ENCODE results near the gene LEAP2. TPM values are rescaled to one million over a fixed set of nuclear protein-coding genes. Genes with fewer than 3 reads are reported as not detected.
A peak's percentile ranks its signal among the peaks of the same experiment; 100 is the strongest.

LEAP2 gene
- total RNA-seq, 1 donor from 2014 or later: 0.27 TPM

GRCh38 chr5:132826424-132827082 is 46.9 kb upstream of the LEAP2 start:
- no peak overlapping the region for H3K27ac Mint-ChIP-seq (ENCODE audit: unreplicated experiment)
- peaks cover 14% of the 10 kb centered on the region for H4K20me1 ChIP-seq (ENCODE audit: insufficient read depth, low read length)
- H3K4me1 ChIP-seq (ENCODE audit: insufficient read depth, low read length): peaks cover 6% of the 10 kb centered on the region
- peaks cover 15% of the 10 kb centered on the region for H3K36me3 Mint-ChIP-seq (ENCODE audit: low read depth, unreplicated experiment)
- H3K4me1 Mint-ChIP-seq (ENCODE audit: low read depth, unreplicated experiment): peaks cover 5% of the 10 kb centered on the region
- H3K9me3 Mint-ChIP-seq (ENCODE audit: unreplicated experiment): no peaks in the 10 kb centered on the region
- H3K27ac ChIP-seq (ENCODE audit: low read depth, low read length): no peak overlapping the region
- TF ChIP-seq CTCF (IDR thresholded peaks at IDR 0.05; ENCODE audit: insufficient read depth, low read depth, low read length) (no peak), EZH2 (IDR thresholded peaks at IDR 0.05; ENCODE audit: insufficient read depth, low read length) (no peak)
- H3K4me3 ChIP-seq (ENCODE audit: insufficient read depth, low read depth, low read length): no peak overlapping the region
- no peaks in the 10 kb centered on the region for H3K36me3 ChIP-seq (ENCODE audit: insufficient read depth, low read length)
- H3K9ac ChIP-seq (ENCODE audit: low read length): no peak overlapping the region
- DNase-seq (ENCODE audit: low read depth): no peak
- peak overlapping the region; percentile 63 for H2AFZ ChIP-seq (ENCODE audit: low read depth, low read length)
- H3K9me3 ChIP-seq (ENCODE audit: insufficient read depth, low read depth, low read length): no peaks in the 10 kb centered on the region
- no peak for FAIRE-seq
- H3K4me2 ChIP-seq (ENCODE audit: low read length): peak overlapping the region; percentile 77
- no peaks in the 10 kb centered on the region for H3K27me3 ChIP-seq (ENCODE audit: insufficient read depth, low read length)
- H3K27me3 Mint-ChIP-seq (ENCODE audit: low read depth, unreplicated experiment): peaks cover 35% of the 10 kb centered on the region
- no peak overlapping the region for H3K4me3 Mint-ChIP-seq (ENCODE audit: unreplicated experiment)
- H3K79me2 ChIP-seq (ENCODE audit: insufficient read depth, low read length): no peaks in the 10 kb centered on the region

DNA sequence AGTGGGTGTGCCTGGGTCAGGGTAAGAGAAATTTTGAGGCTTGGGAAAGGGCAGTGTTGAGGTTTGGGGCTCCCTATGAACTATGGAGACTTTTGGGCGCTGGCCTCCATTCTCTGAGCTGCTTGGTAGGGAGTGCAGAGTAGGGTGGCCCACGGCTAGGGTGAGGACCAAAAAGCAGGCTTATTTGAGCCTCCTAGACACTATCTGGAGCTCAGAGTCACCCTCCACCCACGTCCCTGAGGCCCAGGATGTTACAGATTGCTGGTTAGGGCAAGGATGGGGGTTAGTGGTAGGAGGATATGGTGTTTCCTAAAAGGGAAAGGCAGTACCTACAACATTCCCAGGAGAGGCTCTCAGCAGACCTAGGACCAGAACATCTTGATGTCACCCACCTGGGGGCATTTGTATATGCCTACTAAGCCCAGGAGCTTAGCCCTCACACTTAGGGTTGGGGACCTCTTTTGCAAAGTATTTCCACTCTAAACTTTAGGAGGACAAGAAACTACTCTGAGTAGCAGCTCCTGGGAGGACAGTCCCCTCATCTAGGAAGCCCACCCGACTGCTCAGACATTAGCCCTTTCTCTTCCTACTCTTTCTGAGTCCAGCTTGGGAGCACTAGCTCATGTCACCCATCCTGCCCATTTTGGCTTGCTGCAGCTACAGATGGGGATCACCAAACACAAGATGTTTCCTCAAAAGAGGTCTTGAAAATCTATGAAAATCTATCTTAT is 45.4 kb upstream of the LEAP2 start:
- Histone ChIP-seq H3K4me2 (ENCODE audit: low read length) (no peak overlapping the region), H3K9ac (ENCODE audit: low read length) (no peak overlapping the region), H3K4me1 (ENCODE audit: insufficient read depth, low read length) (no peaks in the 10 kb centered on the region), H3K27me3 (ENCODE audit: insufficient read depth, low read length) (no peaks in the 10 kb centered on the region), H3K9me3 (ENCODE audit: insufficient read depth, low read depth, low read length) (no peaks in the 10 kb centered on the region), H3K79me2 (ENCODE audit: insufficient read depth, low read length) (no peaks in the 10 kb centered on the region), H4K20me1 (ENCODE audit: insufficient read depth, low read length) (peaks cover 14% of the 10 kb centered on the region), H3K4me3 (ENCODE audit: insufficient read depth, low read depth, low read length) (no peak overlapping the region), H3K36me3 (ENCODE audit: insufficient read depth, low read length) (no peaks in the 10 kb centered on the region), H2AFZ (ENCODE audit: low read depth, low read length) (no peak overlapping the region), H3K27ac (ENCODE audit: low read depth, low read length) (no peak overlapping the region)
- peaks cover 40% of the 10 kb centered on the region for H3K27me3 Mint-ChIP-seq (ENCODE audit: low read depth, unreplicated experiment)
- peaks cover 15% of the 10 kb centered on the region for H3K36me3 Mint-ChIP-seq (ENCODE audit: low read depth, unreplicated experiment)
- FAIRE-seq (no peak), DNase-seq (ENCODE audit: low read depth) (no peak)
- no peaks in the 10 kb centered on the region for H3K9me3 Mint-ChIP-seq (ENCODE audit: unreplicated experiment)
- H3K4me3 Mint-ChIP-seq (ENCODE audit: unreplicated experiment): peak overlapping the region; percentile 27
- TF ChIP-seq CTCF (IDR thresholded peaks at IDR 0.05; ENCODE audit: insufficient read depth, low read depth, low read length) (no peak), EZH2 (IDR thresholded peaks at IDR 0.05; ENCODE audit: insufficient read depth, low read length) (no peak)
- no peaks in the 10 kb centered on the region for H3K4me1 Mint-ChIP-seq (ENCODE audit: low read depth, unreplicated experiment)
- no peak overlapping the region for H3K27ac Mint-ChIP-seq (ENCODE audit: unreplicated experiment)
